ENCODE measurements around the gene KRT6A.

DNA sequence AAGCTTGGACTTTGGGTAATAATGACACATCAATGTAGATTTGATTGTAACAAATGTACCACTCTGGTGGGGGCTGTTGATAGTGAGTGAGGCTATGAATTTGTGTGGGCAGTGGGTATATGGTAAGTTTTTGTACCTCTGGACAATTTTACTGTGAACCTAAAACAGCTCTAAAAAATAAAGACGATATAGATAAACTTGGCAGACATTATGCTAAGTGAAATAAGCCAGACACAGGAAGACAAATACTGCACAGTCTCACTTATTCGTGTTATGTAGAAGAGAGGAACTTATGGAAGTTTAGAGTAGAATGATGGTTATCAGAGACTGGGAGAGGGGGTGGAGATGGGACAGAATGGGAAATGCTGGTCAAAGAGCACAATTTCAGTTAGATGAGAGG, 28.2 kb downstream of the KRT6A start:
- TF ChIP-seq, protein P1, sequence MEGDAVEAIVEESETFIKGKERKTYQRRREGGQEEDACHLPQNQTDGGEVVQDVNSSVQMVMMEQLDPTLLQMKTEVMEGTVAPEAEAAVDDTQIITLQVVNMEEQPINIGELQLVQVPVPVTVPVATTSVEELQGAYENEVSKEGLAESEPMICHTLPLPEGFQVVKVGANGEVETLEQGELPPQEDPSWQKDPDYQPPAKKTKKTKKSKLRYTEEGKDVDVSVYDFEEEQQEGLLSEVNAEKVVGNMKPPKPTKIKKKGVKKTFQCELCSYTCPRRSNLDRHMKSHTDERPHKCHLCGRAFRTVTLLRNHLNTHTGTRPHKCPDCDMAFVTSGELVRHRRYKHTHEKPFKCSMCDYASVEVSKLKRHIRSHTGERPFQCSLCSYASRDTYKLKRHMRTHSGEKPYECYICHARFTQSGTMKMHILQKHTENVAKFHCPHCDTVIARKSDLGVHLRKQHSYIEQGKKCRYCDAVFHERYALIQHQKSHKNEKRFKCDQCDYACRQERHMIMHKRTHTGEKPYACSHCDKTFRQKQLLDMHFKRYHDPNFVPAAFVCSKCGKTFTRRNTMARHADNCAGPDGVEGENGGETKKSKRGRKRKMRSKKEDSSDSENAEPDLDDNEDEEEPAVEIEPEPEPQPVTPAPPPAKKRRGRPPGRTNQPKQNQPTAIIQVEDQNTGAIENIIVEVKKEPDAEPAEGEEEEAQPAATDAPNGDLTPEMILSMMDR (conservative IDR thresholded peaks at IDR 0.05), result no peak
- no peak for TF ChIP-seq ZFX (IDR thresholded peaks at IDR 0.05)
